22Rv1 (cell line): Measurements from ENCODE around the gene TCF12.

Experiments
- H3K27ac ChIP-seq: fragments of 450-650 bp; 2 replicates; pipeline ENCODE4 v1.5.1; 2017
- CTCF ChIP-seq: fragments of 450-650 bp; IDR thresholded peaks from 2 replicates; pipeline ENCODE4 v1.5.1; 2017; ENCODE audit warnings: mild to moderate bottlenecking
- ZFX ChIP-seq: fragments of 450-650 bp; IDR thresholded peaks from 2 replicates; pipeline ENCODE4 v1.6.1; 2017; ENCODE audit warnings: antibody characterized with exemption, borderline replicate concordance

TCF12 gene

GRCh38 chr15:57044970-57045369, 126.5 kb downstream of the TCF12 start:
- no peak overlapping the region for H3K27ac ChIP-seq
- TF ChIP-seq ZFX, result no peak

- no peak overlapping the region for H3K27ac ChIP-seq
Measured at GRCh38 chr15:57045741-57046382, 127.4 kb downstream of the TCF12 start.

GRCh38 chr15:57048930-57049549, 130.6 kb downstream of the TCF12 start:
- no peak overlapping the region for H3K27ac ChIP-seq
- TF ChIP-seq ZFX (no peak), CTCF (no peak)

More at GRCh38 chr15:57045741-57046382, 127.4 kb downstream of the TCF12 start:
- TF ChIP-seq ZFX, result no peak
- TF ChIP-seq CTCF, result no peak

GRCh38 chr15:57053470-57053869, 135.0 kb downstream of the TCF12 start:
- no peak for TF ChIP-seq CTCF
- TF ChIP-seq ZFX, result no peak
- H3K27ac ChIP-seq, result no peak overlapping the region

- TF ChIP-seq ZFX, result no peak
- no peak for TF ChIP-seq CTCF
- no peak overlapping the region for H3K27ac ChIP-seq
Measured at GRCh38 chr15:57054204-57054750, 135.8 kb downstream of the TCF12 start.

GRCh38 chr15:57056357-57056756, 137.9 kb downstream of the TCF12 start:
- no peak overlapping the region for H3K27ac ChIP-seq
- no peak for TF ChIP-seq CTCF
- no peak for TF ChIP-seq ZFX

GRCh38 chr15:57057134-57057930, 138.9 kb downstream of the TCF12 start:
- no peak overlapping the region for H3K27ac ChIP-seq
- TF ChIP-seq ZFX, result no peak
- TF ChIP-seq CTCF, result no peak
